ENCODE measurements around the gene NMT2.

- no peak for TF ChIP-seq POLR2A (IDR thresholded peaks at IDR 0.05; ENCODE audit: low read length)
- no peak for TF ChIP-seq CTCF (IDR thresholded peaks at IDR 0.05)
- TF ChIP-seq EHMT2 (IDR thresholded peaks at IDR 0.05; ENCODE audit: low read depth) = no peak
- TF ChIP-seq, protein P1, sequence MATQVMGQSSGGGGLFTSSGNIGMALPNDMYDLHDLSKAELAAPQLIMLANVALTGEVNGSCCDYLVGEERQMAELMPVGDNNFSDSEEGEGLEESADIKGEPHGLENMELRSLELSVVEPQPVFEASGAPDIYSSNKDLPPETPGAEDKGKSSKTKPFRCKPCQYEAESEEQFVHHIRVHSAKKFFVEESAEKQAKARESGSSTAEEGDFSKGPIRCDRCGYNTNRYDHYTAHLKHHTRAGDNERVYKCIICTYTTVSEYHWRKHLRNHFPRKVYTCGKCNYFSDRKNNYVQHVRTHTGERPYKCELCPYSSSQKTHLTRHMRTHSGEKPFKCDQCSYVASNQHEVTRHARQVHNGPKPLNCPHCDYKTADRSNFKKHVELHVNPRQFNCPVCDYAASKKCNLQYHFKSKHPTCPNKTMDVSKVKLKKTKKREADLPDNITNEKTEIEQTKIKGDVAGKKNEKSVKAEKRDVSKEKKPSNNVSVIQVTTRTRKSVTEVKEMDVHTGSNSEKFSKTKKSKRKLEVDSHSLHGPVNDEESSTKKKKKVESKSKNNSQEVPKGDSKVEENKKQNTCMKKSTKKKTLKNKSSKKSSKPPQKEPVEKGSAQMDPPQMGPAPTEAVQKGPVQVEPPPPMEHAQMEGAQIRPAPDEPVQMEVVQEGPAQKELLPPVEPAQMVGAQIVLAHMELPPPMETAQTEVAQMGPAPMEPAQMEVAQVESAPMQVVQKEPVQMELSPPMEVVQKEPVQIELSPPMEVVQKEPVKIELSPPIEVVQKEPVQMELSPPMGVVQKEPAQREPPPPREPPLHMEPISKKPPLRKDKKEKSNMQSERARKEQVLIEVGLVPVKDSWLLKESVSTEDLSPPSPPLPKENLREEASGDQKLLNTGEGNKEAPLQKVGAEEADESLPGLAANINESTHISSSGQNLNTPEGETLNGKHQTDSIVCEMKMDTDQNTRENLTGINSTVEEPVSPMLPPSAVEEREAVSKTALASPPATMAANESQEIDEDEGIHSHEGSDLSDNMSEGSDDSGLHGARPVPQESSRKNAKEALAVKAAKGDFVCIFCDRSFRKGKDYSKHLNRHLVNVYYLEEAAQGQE (IDR thresholded peaks at IDR 0.05) = no peak
- TF ChIP-seq NR3C1 (IDR thresholded peaks at IDR 0.05) = no peak
- TF ChIP-seq EP300 (IDR thresholded peaks at IDR 0.05) = no peak
- TF ChIP-seq POLR2AphosphoS2 (conservative IDR thresholded peaks at IDR 0.05; ENCODE audit: low read length) = no peak
- no peak for TF ChIP-seq MAX (IDR thresholded peaks at IDR 0.05)
- TF ChIP-seq RARB (CRISPR knock-in tag; IDR thresholded peaks at IDR 0.05) = no peak
- TF ChIP-seq CBX2 (IDR thresholded peaks at IDR 0.05; ENCODE audit: borderline replicate concordance, low read depth) = no peak
- TF ChIP-seq CEBPB (IDR thresholded peaks at IDR 0.05) = 0 out of 4 replicates have a peak, but pooled peaks of 1 of the 2 experiments have one; percentile 4
- no peak for TF ChIP-seq ELK1 (IDR thresholded peaks at IDR 0.05; ENCODE audit: low read depth, low read length)
These were observed 14.2 kb upstream of the NMT2 start for GRCh38 chr10:15182540-15183207.
